GM20000 (cell line): ENCODE measurements around the gene INSRR.

ENCODE experiments used
- DNase-seq: peaks from one replicate; pipeline ENCODE4 v3.0.0; 2012; ENCODE audit warnings: low spot score
- CTCF ChIP-seq: IDR thresholded peaks from 2 replicates; pipeline ENCODE4 v1.5.1; 2012; ENCODE audit warnings: mild to moderate bottlenecking, control low read depth; ENCODE audit errors: extremely low read depth, missing control alignments

Gene INSRR

GRCh38 chr1:156823210-156823790, 35.6 kb downstream of the INSRR start:
- no peak for DNase-seq
- no peak for TF ChIP-seq CTCF

DNA sequence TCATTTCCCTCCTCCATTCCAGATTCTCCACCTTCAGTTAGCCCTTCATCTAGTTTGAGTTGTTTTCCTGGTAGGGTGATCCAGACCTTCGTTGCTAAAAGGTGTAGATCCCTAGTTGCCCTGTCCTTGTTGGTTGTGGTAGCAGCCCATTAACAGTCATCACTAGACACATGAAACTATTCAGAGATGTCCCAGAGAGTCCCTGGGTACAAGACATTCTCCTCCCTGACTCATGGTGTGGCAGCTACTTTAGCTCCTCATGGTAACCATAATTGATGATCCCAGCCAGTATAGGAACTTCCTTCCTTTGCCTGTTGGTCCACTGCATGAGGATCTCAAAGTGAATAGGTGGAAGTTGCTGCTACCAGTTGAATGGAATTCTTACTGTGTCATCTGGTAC, 36.2 kb downstream of the INSRR start:
- no peak for DNase-seq
- TF ChIP-seq CTCF = no peak

DNA sequence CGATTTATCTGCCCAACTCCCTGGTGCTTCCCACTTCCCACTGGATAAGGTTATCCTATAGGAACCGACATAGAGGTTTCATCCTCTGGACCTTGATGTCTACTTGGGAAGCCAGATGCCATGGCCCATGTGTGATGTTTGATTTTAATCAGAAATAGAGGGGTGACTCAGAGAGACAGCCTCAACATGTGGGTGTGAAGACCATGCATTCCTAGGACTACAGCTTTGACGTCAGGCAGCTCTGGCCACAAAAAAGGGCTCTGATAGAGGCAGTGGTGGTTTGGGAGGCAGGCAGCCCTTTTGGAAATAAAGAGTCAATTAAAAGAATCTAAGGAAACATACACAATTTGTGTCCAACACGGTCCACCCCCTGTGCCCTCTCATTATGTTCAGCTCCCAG, 37.1 kb downstream of the INSRR start:
- DNase-seq = no peak
- TF ChIP-seq CTCF = no peak

DNA sequence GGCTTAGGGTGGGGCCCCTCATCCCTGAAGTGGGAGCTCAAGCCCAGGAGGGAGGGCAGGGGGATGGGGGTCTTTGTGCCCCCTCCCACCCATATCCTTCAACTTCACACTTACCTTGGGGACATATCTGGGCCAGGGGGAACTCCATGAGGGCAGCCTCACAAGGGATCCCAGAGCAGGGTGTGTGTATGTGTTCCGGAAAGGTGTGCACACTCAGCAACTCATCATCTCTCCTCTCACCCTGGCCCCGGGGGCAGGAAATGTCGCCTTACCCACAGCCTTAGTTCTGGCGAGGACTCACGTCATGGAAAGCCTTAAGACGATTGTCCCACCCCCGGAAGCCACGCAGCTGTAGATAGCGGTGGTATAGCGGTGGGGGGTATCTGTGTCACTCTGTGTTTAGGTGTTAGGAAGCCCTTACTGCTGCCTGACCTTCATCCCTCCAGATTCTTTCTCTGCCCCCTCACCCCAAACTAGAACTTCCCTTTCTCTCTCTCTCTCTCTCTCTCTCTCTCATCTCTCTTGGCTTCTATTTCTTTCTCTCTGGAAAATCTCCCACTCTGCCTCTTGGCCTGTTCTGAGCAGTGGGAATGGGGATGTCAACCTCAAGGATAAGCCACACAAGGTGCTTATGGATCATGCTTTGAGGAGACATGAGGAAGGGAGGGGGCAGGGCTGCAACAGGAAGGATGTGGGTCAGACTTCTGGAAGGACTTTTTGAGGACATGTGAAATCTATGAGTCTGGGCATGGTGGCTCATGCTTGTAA, 42.2 kb downstream of the INSRR start, which contains the start of gene SH2D2A:
TSS of gene SH2D2A (minus strand) at position 288 of the 768 bp plus-strand sequence. CDS start at position 148, 140 bp downstream.
- DNase-seq = peak; percentile 89
- TF ChIP-seq CTCF = no peak

GRCh38 chr1:156815961-156816422, 42.9 kb downstream of the INSRR start:
- TF ChIP-seq CTCF = no peak
- DNase-seq = no peak

DNA sequence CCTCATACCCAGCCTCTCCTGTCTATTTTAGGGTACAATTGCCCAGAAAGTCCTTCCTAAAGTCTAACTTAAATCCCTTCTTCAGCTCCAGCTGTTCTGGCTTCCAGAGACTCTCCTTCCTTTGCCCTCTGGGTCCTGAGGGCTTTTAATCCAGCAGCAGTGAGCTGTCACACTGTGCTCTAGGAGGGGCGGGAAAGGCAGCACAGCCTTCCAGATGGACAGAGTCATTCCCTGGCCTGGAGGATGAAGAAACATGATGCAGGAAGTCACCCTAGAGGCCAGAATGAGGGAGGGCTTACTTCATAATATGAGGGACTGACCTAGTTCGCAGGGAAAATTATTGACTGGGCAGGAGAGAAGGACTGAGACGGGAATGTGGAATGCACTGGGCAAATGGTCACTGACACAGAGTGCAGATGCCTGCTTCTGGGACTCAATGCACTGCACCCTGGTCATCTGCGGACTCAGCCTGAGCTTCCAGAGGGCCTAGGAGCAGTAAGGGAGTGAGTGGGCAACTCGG, 43.5 kb downstream of the INSRR start:
- no peak for DNase-seq

More for the DNA sequence above, 43.5 kb downstream of the INSRR start:
- no peak for TF ChIP-seq CTCF
